GM23338 (cell line): ENCODE results near the gene RNF32. TPM values are rescaled to one million over a fixed set of nuclear protein-coding genes. Genes with fewer than 3 reads are reported as not detected.

ENCODE experiments used
- ATAC-seq: fragments of 200-7000 bp; cut with Tn5 transposase; 3 replicates; pipeline ENCODE4 v1.9.1; 2020
- DNase-seq: peaks from one replicate; pipeline ENCODE4 v3.0.0-alpha.2; 2015; ENCODE audit warnings: low spot score
- H2AFZ ChIP-seq: fragments of 200-600 bp; sonication (generic); 2 replicates; pipeline ENCODE4 v1.8.0; 2016; ENCODE audit warnings: antibody characterized with exemption, mild to moderate bottlenecking, moderate library complexity
- H3F3A ChIP-seq: fragments of 200-600 bp; sonication (generic); replicated peaks from 2 replicates; pipeline ENCODE4 v1.8.0; 2017; ENCODE audit warnings: antibody characterized with exemption, mixed run types, low read depth
- H3K27ac ChIP-seq: fragments of 200-600 bp; sonication (generic); 2 replicates; pipeline ENCODE4 v1.6.1; 2016; ENCODE audit warnings: low read depth
- H3K27me3 ChIP-seq: fragments of 200-600 bp; sonication (generic); 2 replicates; pipeline ENCODE4 v1.8.0; 2016; ENCODE audit warnings: mild to moderate bottlenecking, mixed run types, moderate library complexity; ENCODE audit not compliant: insufficient read depth
- H3K36me3 ChIP-seq: fragments of 200-600 bp; sonication (generic); 2 replicates; pipeline ENCODE4 v1.8.0; 2016; ENCODE audit warnings: mild to moderate bottlenecking; ENCODE audit not compliant: insufficient read depth
- H3K4me1 ChIP-seq: fragments of 200-600 bp; sonication (generic); 2 replicates; pipeline ENCODE4 v1.8.0; 2016; ENCODE audit warnings: mild to moderate bottlenecking, moderate library complexity; ENCODE audit not compliant: insufficient read depth
- H3K4me2 ChIP-seq: fragments of 200-600 bp; sonication (generic); 2 replicates; pipeline ENCODE4 v1.7.1; 2017; ENCODE audit warnings: mixed run types
- H3K4me3 ChIP-seq: fragments of 200-600 bp; sonication (generic); 2 replicates; pipeline ENCODE4 v1.6.1; 2016; ENCODE audit warnings: mixed run types
- H3K79me2 ChIP-seq: fragments of 200-600 bp; sonication (generic); replicated peaks from 2 replicates; pipeline ENCODE4 v1.8.0; 2017; ENCODE audit warnings: mild to moderate bottlenecking; ENCODE audit not compliant: insufficient read depth
- H3K9me2 ChIP-seq: fragments of 200-600 bp; sonication (generic); 2 replicates; pipeline ENCODE4 v1.8.0; 2017; ENCODE audit not compliant: insufficient read depth
- H4K20me1 ChIP-seq: fragments of 200-600 bp; sonication (generic); replicated peaks from 2 replicates; pipeline ENCODE4 v1.8.0; 2017; ENCODE audit warnings: mild to moderate bottlenecking; ENCODE audit not compliant: insufficient read depth
- H3K27ac Mint-ChIP-seq: 2 replicates; pipeline ENCODE4 v1.8.0; 2020; ENCODE audit warnings: inconsistent platforms, mild to moderate bottlenecking, moderate library complexity, mixed read lengths
- H3K27me3 Mint-ChIP-seq: 3 replicates; pipeline ENCODE4 v1.8.0; 2022; ENCODE audit warnings: low read depth, mild to moderate bottlenecking, moderate library complexity, mixed read lengths, inconsistent platforms; ENCODE audit not compliant: insufficient read depth, poor library complexity
- H3K36me3 Mint-ChIP-seq: 3 replicates; pipeline ENCODE4 v1.8.0; 2021; ENCODE audit warnings: low read depth, mild to moderate bottlenecking, inconsistent platforms, moderate library complexity, mixed read lengths
- H3K4me1 Mint-ChIP-seq: 3 replicates; pipeline ENCODE4 v1.8.0; 2020; ENCODE audit warnings: mild to moderate bottlenecking, inconsistent platforms, mixed read lengths
- H3K4me3 Mint-ChIP-seq: 3 replicates; pipeline ENCODE4 v1.8.0; 2021; ENCODE audit warnings: moderate library complexity, mild to moderate bottlenecking, inconsistent platforms, mixed read lengths
- H3K9me3 Mint-ChIP-seq: 3 replicates; pipeline ENCODE4 v1.8.0; 2020; ENCODE audit warnings: moderate library complexity, mild to moderate bottlenecking, inconsistent platforms, mixed read lengths
- CREB1 ChIP-seq: fragments of 250-450 bp; sonication (Bioruptor Pico); IDR thresholded peaks from 2 replicates; pipeline ENCODE4 v1.5.0; 2020; ENCODE audit warnings: low read depth, mild to moderate bottlenecking, moderate library complexity
- CTCF ChIP-seq, 2 experiments: fragments of 200-600 bp in 1 of 2; sonication (generic) in 1 of 2; conservative IDR thresholded peaks; 2 replicates each; pipeline versions ENCODE4 v1.5.1 to v1.6.1; 2016 to 2017; ENCODE audit warnings: antibody characterized with exemption in 2 of 2, low read depth in 2 of 2, mild to moderate bottlenecking in 2 of 2, moderate library complexity in 1 of 2
- ETS1 ChIP-seq: IDR thresholded peaks from 2 replicates; pipeline ENCODE4 v1.6.1; 2016; ENCODE audit warnings: antibody characterized with exemption
- EZH2 ChIP-seq: fragments of 200-600 bp; sonication (generic); IDR thresholded peaks from one replicate; pipeline ENCODE4 v1.8.0; 2017; ENCODE audit warnings: antibody characterized with exemption, mild to moderate bottlenecking, low read depth; ENCODE audit not compliant: unreplicated experiment
- EZH2phosphoT487 ChIP-seq: fragments of 200-600 bp; sonication (generic); IDR thresholded peaks from one replicate; pipeline ENCODE4 v1.8.1; 2018; ENCODE audit warnings: antibody characterized with exemption; ENCODE audit not compliant: unreplicated experiment
- JUNB ChIP-seq: IDR thresholded peaks from one replicate; pipeline ENCODE4 v1.6.1; 2016; ENCODE audit warnings: antibody characterized with exemption; ENCODE audit not compliant: unreplicated experiment
- NANOG ChIP-seq: IDR thresholded peaks from 2 replicates; pipeline ENCODE4 v1.6.1; 2016; ENCODE audit warnings: antibody characterized with exemption, borderline replicate concordance
- POLR2AphosphoS5 ChIP-seq: IDR thresholded peaks from 2 replicates; pipeline ENCODE4 v1.6.1; 2016; ENCODE audit warnings: antibody characterized with exemption, low read depth
- REST ChIP-seq: IDR thresholded peaks from one replicate; pipeline ENCODE4 v1.6.1; 2018; ENCODE audit warnings: antibody characterized with exemption; ENCODE audit not compliant: unreplicated experiment
- STAT1 ChIP-seq: IDR thresholded peaks from one replicate; pipeline ENCODE4 v1.6.1; 2016; ENCODE audit warnings: antibody characterized with exemption; ENCODE audit not compliant: unreplicated experiment
- ZNF114 ChIP-seq: fragments of 250-450 bp; sonication (Bioruptor Pico); IDR thresholded peaks from 2 replicates; pipeline ENCODE4 v1.5.0; 2020; ENCODE audit warnings: mild to moderate bottlenecking, moderate library complexity
- ZNF331 ChIP-seq: fragments of 250-450 bp; sonication (Bioruptor Pico); IDR thresholded peaks from 2 replicates; pipeline ENCODE4 v1.5.0; 2020; ENCODE audit warnings: low read depth, mild to moderate bottlenecking, moderate library complexity
- ZNF462 ChIP-seq: fragments of 250-450 bp; sonication (Bioruptor Pico); IDR thresholded peaks from 2 replicates; pipeline ENCODE4 v1.5.0; 2020; ENCODE audit warnings: mild to moderate bottlenecking, moderate library complexity
- polyA plus RNA-seq: library from polyadenylated mRNA; unstranded; fragments of >200 nt; fragmentation: Nextera tagmentation; extraction: Ambion mirVana; gene quantifications from 2 replicates; pipeline ENCODE4 v1.2.1, GENCODE V29; 2016
- total RNA-seq: library from RNA; depleted of rRNA; stranded (reverse); fragments of >200 nt; shearing (Covaris generic); gene quantifications from 2 replicates; pipeline ENCODE4 v1.2.3, GENCODE V29; 2014

Gene RNF32
- total and polyA plus RNA-seq, 2 experiments from 2014 or later, result 0.56 to 2.0 TPM

GRCh38 chr7:156675721-156676120 is 35.1 kb downstream of the RNF32 start:
- Mint-ChIP-seq H3K36me3 (peaks cover 23% of the 10 kb centered on the region), H3K27ac (no peak overlapping the region), H3K4me1 (peaks cover 25% of the 10 kb centered on the region), H3K27me3 (peaks cover 12% of the 10 kb centered on the region), H3K4me3 (no peak overlapping the region), H3K9me3 (no peaks in the 10 kb centered on the region)
- Histone ChIP-seq H3K79me2 (no peaks in the 10 kb centered on the region), H3K9me2 (no peaks in the 10 kb centered on the region), H3F3A (no peaks in the 10 kb centered on the region), H4K20me1 (no peaks in the 10 kb centered on the region; the same call in 1 of the 2 replicates), H3K27ac (no peak overlapping the region), H2AFZ (no peak overlapping the region), H3K4me2 (no peak overlapping the region), H3K36me3 (peaks cover 3% of the 10 kb centered on the region; the same call in 1 of the 2 replicates), H3K4me1 (no peaks in the 10 kb centered on the region), H3K27me3 (no peaks in the 10 kb centered on the region), H3K4me3 (no peak overlapping the region)
- TF ChIP-seq POLR2AphosphoS5 (no peak), CREB1 (CRISPR knock-in tag) (no peak), ZNF331 (CRISPR knock-in tag) (no peak), ZNF462 (CRISPR knock-in tag) (no peak), ETS1 (no peak), ZNF114 (CRISPR knock-in tag) (no peak), JUNB (no peak), STAT1 (no peak), CTCF (conservative IDR thresholded peaks at IDR 0.05; ENCODE audit: low read depth in 2 of 2) (no peak), REST (no peak), EZH2phosphoT487 (no peak), NANOG (no peak), EZH2 (no peak)
- DNase-seq (no peak), ATAC-seq (no peak; the same call in 2 of the 3 replicates)
